Endothelial cell of umbilical vein (primary cell): ENCODE measurements around the gene STH. TPM values are rescaled to one million over a fixed set of nuclear protein-coding genes. Genes with fewer than 3 reads are reported as not detected.

Experiments used
- BruUV-seq: library from RNA; stranded (reverse); fragments of 400-500 nt; replicated peaks from 2 replicates; lab custom pipeline; 2021; lab: Mats Ljungman, UMichigan
- CTCF ChIA-PET: fragments of 300-600, 350-600 bp; sonication (Branson Sonifier 250); formaldehyde crosslinking; loops from one replicate; lab custom pipeline; 2021; ENCODE audit warnings: antibody characterized with exemption, inconsistent platforms; lab: Charles Lee
- POLR2A ChIA-PET: fragments of 300-600, 350-600 bp; sonication (Branson Sonifier 250); formaldehyde crosslinking; loops from one replicate; lab custom pipeline; 2021; ENCODE audit warnings: antibody characterized with exemption, inconsistent platforms; lab: Charles Lee
- DNase-seq: peaks from one replicate; pipeline ENCODE4 v3.0.0-alpha.2; 2011; ENCODE audit warnings: low read depth, low spot score
- FAIRE-seq: peaks from 2 replicates; lab custom pipeline; 2011; peaks lifted over from hg19 to GRCh38; lab: Jason Lieb, UNC
- H2AFZ ChIP-seq: 2 replicates; pipeline ENCODE4 v1.6.0; 2012; ENCODE audit warnings: low read depth, low read length, control low read depth, inconsistent platforms
- H3K27ac ChIP-seq: 2 replicates; pipeline ENCODE4 v1.5.1; 2011; ENCODE audit warnings: low read depth, mild to moderate bottlenecking, control low read depth, low read length, moderate library complexity; ENCODE audit not compliant: insufficient read depth
- H3K27me3 ChIP-seq, 2 experiments: 2 replicates each; pipeline versions ENCODE4 v1.6.0 to v1.6.1; 2011; ENCODE audit warnings: low read length in 2 of 2, mixed read lengths in 1 of 2; ENCODE audit not compliant: control insufficient read depth in 2 of 2, insufficient read depth in 2 of 2
- H3K36me3 ChIP-seq, 2 experiments: 2 replicates in 1 of 2; 3 replicates in 1 of 2; pipeline ENCODE4 v1.5.1; 2011; ENCODE audit warnings: low read length in 2 of 2, mild to moderate bottlenecking in 1 of 2, moderate library complexity in 1 of 2; ENCODE audit not compliant: control insufficient read depth in 2 of 2, insufficient read depth in 2 of 2; ENCODE audit errors: extremely low read depth in 1 of 2
- H3K4me1 ChIP-seq: 3 replicates; pipeline ENCODE4 v1.5.1; 2011; ENCODE audit warnings: mild to moderate bottlenecking, low read length; ENCODE audit not compliant: control insufficient read depth, insufficient read depth; ENCODE audit errors: extremely low read depth
- H3K4me2 ChIP-seq: 2 replicates; pipeline ENCODE4 v1.6.1; 2011; ENCODE audit warnings: low read length, control low read depth, mixed read lengths; ENCODE audit not compliant: insufficient read depth
- H3K4me3 ChIP-seq, 3 experiments: fragments of 200-600 bp in 1 of 3; sonication (generic), shearing (Covaris generic) in 1 of 3; replicated peaks in 1 of 3; 2 replicates each; pipeline ENCODE4 v1.5.1; 2011 to 2016; ENCODE audit warnings: control low read depth in 3 of 3, low read length in 3 of 3, mild to moderate bottlenecking in 2 of 3, inconsistent platforms in 1 of 3, low read depth in 1 of 3, moderate library complexity in 1 of 3; ENCODE audit not compliant: insufficient read depth in 1 of 3
- H3K79me2 ChIP-seq: 2 replicates; pipeline ENCODE4 v1.6.0; 2012; ENCODE audit warnings: low read length, inconsistent platforms; ENCODE audit not compliant: control insufficient read depth, insufficient read depth
- H3K9ac ChIP-seq: replicated peaks from 2 replicates; pipeline ENCODE3; 2011; ENCODE audit warnings: low read length, control low read depth; ENCODE audit not compliant: insufficient read depth; ENCODE audit errors: extremely low read depth
- H3K9me1 ChIP-seq: replicated peaks from 3 replicates; pipeline ENCODE4 v1.6.0; 2011; ENCODE audit warnings: mild to moderate bottlenecking, low read length; ENCODE audit not compliant: control insufficient read depth, insufficient read depth; ENCODE audit errors: extremely low read depth
- H3K9me3 ChIP-seq: replicated peaks from 2 replicates; pipeline ENCODE4 v1.5.1; 2012; ENCODE audit warnings: low read length, inconsistent platforms; ENCODE audit not compliant: control insufficient read depth, insufficient read depth
- H4K20me1 ChIP-seq: replicated peaks from 2 replicates; pipeline ENCODE3; 2011; ENCODE audit warnings: mild to moderate bottlenecking, low read length; ENCODE audit not compliant: control insufficient read depth, insufficient read depth; ENCODE audit errors: extremely low read depth
- CTCF ChIP-seq, 2 donors: IDR thresholded peaks; 1 replicate in 1 of 2; 2 replicates in 1 of 2; pipeline ENCODE4 v1.5.1; 2011; ENCODE audit warnings: low read length in 2 of 2, mild to moderate bottlenecking in 2 of 2, moderate library complexity in 2 of 2, control low read depth in 1 of 2, inconsistent platforms in 1 of 2, low read depth in 1 of 2; ENCODE audit not compliant: insufficient read depth in 1 of 2; ENCODE audit errors: extremely low read depth in 1 of 2
- EZH2 ChIP-seq: IDR thresholded peaks from 2 replicates; pipeline ENCODE4 v1.6.1; 2012; ENCODE audit warnings: borderline replicate concordance, low read depth, mild to moderate bottlenecking, moderate library complexity, low read length, inconsistent platforms; ENCODE audit not compliant: severe bottlenecking
- FOS ChIP-seq: IDR thresholded peaks from 2 replicates; pipeline ENCODE4 v1.6.1; 2011; ENCODE audit warnings: mild to moderate bottlenecking, low read length, moderate library complexity, borderline replicate concordance; ENCODE audit not compliant: insufficient read depth
- GATA2 ChIP-seq: IDR thresholded peaks from 2 replicates; pipeline ENCODE4 v1.7.0; 2011; ENCODE audit warnings: low read depth, mild to moderate bottlenecking, moderate library complexity, mixed read lengths, low read length; ENCODE audit not compliant: insufficient read length, insufficient read depth
- JUN ChIP-seq: IDR thresholded peaks from 2 replicates; pipeline ENCODE4 v1.6.1; 2011; ENCODE audit warnings: borderline replicate concordance, low read depth; ENCODE audit not compliant: insufficient read length, insufficient read depth
- MAX ChIP-seq: IDR thresholded peaks from 2 replicates; pipeline ENCODE4 v1.6.1; 2011; ENCODE audit not compliant: insufficient read depth, insufficient read length
- MYC ChIP-seq: IDR thresholded peaks from one replicate; pipeline ENCODE4 v1.6.1; 2011; ENCODE audit warnings: mild to moderate bottlenecking, low read depth, low read length
- POLR2A ChIP-seq: IDR thresholded peaks from 2 replicates; pipeline ENCODE4 v1.6.1; 2012; ENCODE audit warnings: low read depth, mild to moderate bottlenecking, control low read depth, low read length
- POLR2AphosphoS5 ChIP-seq: IDR thresholded peaks from 2 replicates; pipeline ENCODE4 v1.6.1; 2012; ENCODE audit warnings: low read depth, mild to moderate bottlenecking, control low read depth, low read length, moderate library complexity; ENCODE audit not compliant: insufficient read depth
- dilution Hi-C: fragments of 300-500 bp; cut with MboI; formaldehyde crosslinking; loops from one replicate; pipeline ENCODE4 v1.15.0; 2019; ENCODE audit warnings: low sequenced_read_pairs; ENCODE audit not compliant: extremely low pct_ligation_motif_present
- intact Hi-C: fragments of 100-400 bp; cut with micrococcal nuclease; formaldehyde crosslinking; loops from one replicate; pipeline ENCODE4 v1.10.0; 2022
- polyA plus RNA-seq, 4 experiments: library from polyadenylated mRNA; depleted of rRNA in 3 of 4; stranded (reverse) in 3 of 4; unstranded in 1 of 4; fragments of >200 nt; gene quantifications; 2 replicates each; pipeline versions ENCODE4 v1.2.1 to v1.2.3, GENCODE V29; 2011 to 2012; ENCODE audit warnings: missing spikeins in 1 of 4
- total RNA-seq: library from RNA; stranded (reverse); gene quantifications from 2 replicates; pipeline ENCODE4 v1.2.3, GENCODE V29; 2021

Gene STH
- total and polyA plus RNA-seq, 2 donors (not counting 3 experiments of a cell fraction or from before 2014, with no cell fraction given): not detected

DNA sequence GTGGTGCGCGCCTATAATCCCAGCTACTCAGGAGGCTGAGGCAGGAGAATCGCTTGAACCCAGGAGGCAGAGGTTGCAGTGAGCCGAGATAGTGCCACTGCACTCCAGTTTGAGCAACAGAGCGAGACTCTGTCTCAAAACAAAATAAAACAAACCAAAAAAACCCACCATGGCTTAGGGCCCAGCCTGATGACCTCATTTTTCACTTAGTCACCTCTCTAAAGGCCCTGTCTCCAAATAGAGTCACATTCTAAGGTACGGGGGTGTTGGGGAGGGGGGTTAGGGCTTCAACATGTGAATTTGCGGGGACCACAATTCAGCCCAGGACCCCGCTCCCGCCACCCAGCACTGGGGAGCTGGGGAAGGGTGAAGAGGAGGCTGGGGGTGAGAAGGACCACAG lies 1.4 kb upstream of the STH start:
- no peaks in the 10 kb centered on the region for H3K27me3 ChIP-seq
- no peak for DNase-seq
- H3K4me3 ChIP-seq: no peak overlapping the region
- H3K79me2 ChIP-seq: no peaks in the 10 kb centered on the region
- TF ChIP-seq MYC (no peak), FOS (no peak), MAX (no peak), GATA2 (no peak), POLR2A (no peak), EZH2 (no peak), POLR2AphosphoS5 (no peak), CTCF (IDR thresholded peaks at IDR 0.05; ENCODE audit: extremely low read depth in 1 of 2, insufficient read depth in 1 of 2, low read depth in 1 of 2, low read length in 2 of 2) (no peak), JUN (no peak)
- H4K20me1 ChIP-seq: no peaks in the 10 kb centered on the region
- ChIA-PET CTCF (interaction anchor here (1.2 kb wide), 1 partner anchor 215 kb away, joined by 5 read pairs; no protein-coding TSS in a partner anchor), POLR2A (no interaction called here)
- H3K36me3 ChIP-seq: no peaks in the 10 kb centered on the region
- intact Hi-C loops (no loop called here), dilution Hi-C loops (no loop called here)
- no peaks in the 10 kb centered on the region for H3K9me1 ChIP-seq
- H3K4me1 ChIP-seq: no peaks in the 10 kb centered on the region
- FAIRE-seq: no peak
- H3K27ac ChIP-seq: no peak overlapping the region
- no peak overlapping the region for H3K4me2 ChIP-seq
- no peak overlapping the region for H2AFZ ChIP-seq
- no peaks in the 10 kb centered on the region for H3K9me3 ChIP-seq
- H3K9ac ChIP-seq: no peak overlapping the region
- BruUV-seq: no TSS peak
